ENCODE data around the gene VPS16.

GRCh38 chr20:2816583-2817340 lies 23.8 kb upstream of the VPS16 start:
- TF ChIP-seq POLR2AphosphoS5 (IDR thresholded peaks at IDR 0.05), result no peak
- TF ChIP-seq EP300 (IDR thresholded peaks at IDR 0.05), result no peak
- no peak for TF ChIP-seq CTCF (IDR thresholded peaks at IDR 0.05)
